GM12801 (cell line): ENCODE measurements around the gene NKD2.

Source experiments
- TF ChIP-seq, protein P1 (sequence below): IDR thresholded peaks from one replicate; pipeline ENCODE4 v1.5.1; 2011; ENCODE audit warnings: control low read depth; ENCODE audit not compliant: insufficient read length; ENCODE audit errors: extremely low read depth

NKD2 gene

GRCh38 chr5:980966-981365 lies 27.6 kb upstream of the NKD2 start:
- TF ChIP-seq, protein P1, sequence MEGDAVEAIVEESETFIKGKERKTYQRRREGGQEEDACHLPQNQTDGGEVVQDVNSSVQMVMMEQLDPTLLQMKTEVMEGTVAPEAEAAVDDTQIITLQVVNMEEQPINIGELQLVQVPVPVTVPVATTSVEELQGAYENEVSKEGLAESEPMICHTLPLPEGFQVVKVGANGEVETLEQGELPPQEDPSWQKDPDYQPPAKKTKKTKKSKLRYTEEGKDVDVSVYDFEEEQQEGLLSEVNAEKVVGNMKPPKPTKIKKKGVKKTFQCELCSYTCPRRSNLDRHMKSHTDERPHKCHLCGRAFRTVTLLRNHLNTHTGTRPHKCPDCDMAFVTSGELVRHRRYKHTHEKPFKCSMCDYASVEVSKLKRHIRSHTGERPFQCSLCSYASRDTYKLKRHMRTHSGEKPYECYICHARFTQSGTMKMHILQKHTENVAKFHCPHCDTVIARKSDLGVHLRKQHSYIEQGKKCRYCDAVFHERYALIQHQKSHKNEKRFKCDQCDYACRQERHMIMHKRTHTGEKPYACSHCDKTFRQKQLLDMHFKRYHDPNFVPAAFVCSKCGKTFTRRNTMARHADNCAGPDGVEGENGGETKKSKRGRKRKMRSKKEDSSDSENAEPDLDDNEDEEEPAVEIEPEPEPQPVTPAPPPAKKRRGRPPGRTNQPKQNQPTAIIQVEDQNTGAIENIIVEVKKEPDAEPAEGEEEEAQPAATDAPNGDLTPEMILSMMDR: no peak

GRCh38 chr5:981456-981855 lies 27.1 kb upstream of the NKD2 start:
- TF ChIP-seq, protein P1: no peak

DNA sequence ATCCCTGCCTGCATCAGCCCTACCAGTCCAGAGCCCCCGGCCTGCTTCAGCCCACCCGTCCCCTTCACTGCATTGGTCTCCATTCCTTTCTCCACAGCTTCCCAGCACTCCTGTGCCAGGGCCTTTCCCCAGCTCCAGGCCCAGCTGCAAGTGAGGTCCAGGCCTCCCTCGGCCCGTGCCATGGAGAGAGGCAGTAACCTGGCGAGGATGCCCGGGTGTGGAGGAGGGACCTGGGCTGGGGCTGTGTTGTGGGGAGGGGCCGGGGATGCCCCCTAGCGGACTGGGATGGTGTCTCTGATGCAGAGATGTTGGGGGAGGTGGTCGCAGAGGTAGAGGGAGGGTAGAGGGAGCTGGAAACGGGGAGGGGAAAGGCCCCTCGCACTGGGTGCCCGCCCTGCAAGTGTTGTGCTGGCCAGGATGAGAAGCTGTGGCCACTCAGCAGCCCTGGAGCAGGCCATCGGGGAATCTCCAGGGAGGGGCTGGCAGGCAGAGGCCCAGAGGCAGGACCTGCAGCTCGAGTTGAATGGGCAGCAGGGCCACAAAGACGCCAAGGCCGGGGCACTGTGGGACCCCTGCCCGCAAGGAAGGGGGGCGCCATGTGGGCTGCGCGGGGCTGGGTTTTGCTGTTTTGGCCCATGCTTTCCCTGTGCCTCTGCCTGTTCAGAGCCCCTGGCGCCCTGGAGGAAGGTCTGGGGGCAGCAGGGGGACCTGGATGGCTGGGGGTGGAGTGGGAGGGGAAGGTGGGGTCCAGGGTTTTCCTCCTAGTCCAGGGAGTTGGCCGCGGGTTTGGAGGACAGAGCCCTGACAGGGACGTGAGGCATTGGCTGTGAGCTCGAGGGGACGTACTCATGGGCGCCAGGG lies 26.0 kb upstream of the NKD2 start:
- TF ChIP-seq, protein P1: no peak

DNA sequence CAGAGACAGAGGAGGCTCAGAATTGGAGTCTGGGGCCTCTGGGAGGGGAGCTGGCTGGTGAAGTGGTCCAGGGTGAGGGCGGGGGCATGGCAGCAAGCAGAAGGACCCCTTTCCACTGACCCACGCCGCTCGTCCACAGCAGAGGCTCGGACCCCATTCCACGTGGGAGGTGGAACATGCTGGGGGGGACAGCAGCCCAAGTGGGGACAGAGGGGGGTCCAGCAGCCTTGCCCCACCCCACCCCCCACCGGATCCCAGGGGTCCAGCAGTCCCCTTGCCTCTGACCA lies 25.4 kb upstream of the NKD2 start:
- TF ChIP-seq, protein P1: no peak

GRCh38 chr5:983568-983967 lies 25.0 kb upstream of the NKD2 start:
- TF ChIP-seq, protein P1: no peak

DNA sequence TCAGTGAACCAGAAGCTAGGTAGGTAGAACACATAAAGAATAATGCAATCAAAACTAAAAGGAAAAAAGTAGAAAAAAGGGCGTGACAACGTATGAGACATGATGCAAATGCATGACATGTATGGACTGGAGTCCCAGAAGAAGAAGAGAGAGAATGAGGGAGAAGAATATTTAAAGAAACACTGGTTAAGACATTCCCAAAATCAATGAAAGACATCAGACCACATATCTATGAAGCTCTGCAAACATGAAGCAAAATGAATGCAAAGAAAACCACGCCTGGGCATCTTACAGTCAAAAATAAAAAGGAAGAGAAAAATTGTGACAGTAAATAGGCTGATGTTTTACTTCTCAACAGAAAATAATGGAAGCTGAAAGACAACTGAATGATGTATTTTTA lies 23.8 kb upstream of the NKD2 start:
- TF ChIP-seq, protein P1: no peak

- TF ChIP-seq, protein P1: no peak
Observed at GRCh38 chr5:987761-988160, 20.8 kb upstream of the NKD2 start.
